HepG2 (cell line): ENCODE measurements around the gene FAM193A. TPM values are rescaled to one million over a fixed set of nuclear protein-coding genes. Genes with fewer than 3 reads are reported as not detected.

Experiments used
- AGO1 ChIP-seq: fragments of 200-400 bp; formaldehyde crosslinking; IDR thresholded peaks from 2 replicates; pipeline ENCODE4 v1.6.1; 2017; ENCODE audit warnings: mild to moderate bottlenecking, low read depth, low read length, moderate library complexity; ENCODE audit not compliant: poor library complexity, severe bottlenecking
- FOXK1 ChIP-seq: sonication (generic); formaldehyde crosslinking; IDR thresholded peaks from 2 replicates; pipeline ENCODE4 v1.4.0; 2020; ENCODE audit warnings: low read depth, missing genetic modification reagents, borderline replicate concordance
- HOXD1 ChIP-seq: sonication (generic); formaldehyde crosslinking; IDR thresholded peaks from 2 replicates; pipeline ENCODE4 v1.5.0; 2020; ENCODE audit warnings: missing genetic modification reagents
- IKZF4 ChIP-seq: sonication (generic); formaldehyde crosslinking; IDR thresholded peaks from 2 replicates; pipeline ENCODE4 v1.5.1; 2020; ENCODE audit warnings: borderline replicate concordance, mild to moderate bottlenecking, low read depth, missing genetic modification reagents; ENCODE audit errors: not compliant biosample characterization
- KDM1A ChIP-seq: IDR thresholded peaks from 2 replicates; pipeline ENCODE4 v1.6.1; 2016; ENCODE audit warnings: missing compliant biosample characterization
- KMT2B ChIP-seq: IDR thresholded peaks from 2 replicates; pipeline ENCODE4 v1.6.1; 2016; ENCODE audit warnings: missing genetic modification reagents, missing compliant biosample characterization
- MBNL3 ChIP-seq: fragments of 250-450 bp; sonication (Bioruptor Pico); conservative IDR thresholded peaks from 2 replicates; pipeline ENCODE4 v1.8.0; 2022; ENCODE audit warnings: mild to moderate bottlenecking, inconsistent platforms
- MXD3 ChIP-seq: IDR thresholded peaks from 2 replicates; pipeline ENCODE4 v1.6.1; 2016; ENCODE audit warnings: mild to moderate bottlenecking, missing biosample characterization, missing genetic modification reagents
- MZF1 ChIP-seq: sonication (generic); formaldehyde crosslinking; IDR thresholded peaks from 2 replicates; pipeline ENCODE4 v1.8.1; 2023; ENCODE audit warnings: mild to moderate bottlenecking, missing genetic modification reagents, borderline replicate concordance
- NONO ChIP-seq, 2 experiments: fragments of 450-650 bp in 1 of 2; sonication (generic) in 1 of 2; formaldehyde crosslinking in 1 of 2; IDR thresholded peaks in 1 of 2; conservative IDR thresholded peaks in 1 of 2; 2 replicates each; pipeline versions ENCODE4 v1.6.1 to v1.8.0; 2017 to 2022; ENCODE audit warnings: mild to moderate bottlenecking in 1 of 2, missing genetic modification reagents in 1 of 2, moderate library complexity in 1 of 2
- PITX1 ChIP-seq: sonication (generic); formaldehyde crosslinking; IDR thresholded peaks from 2 replicates; pipeline ENCODE4 v1.5.1; 2020; ENCODE audit warnings: mild to moderate bottlenecking, missing genetic modification reagents
- SKI ChIP-seq: fragments of 450-650 bp; IDR thresholded peaks from one replicate; pipeline ENCODE4 v1.6.1; 2018; ENCODE audit warnings: mild to moderate bottlenecking; ENCODE audit not compliant: partially characterized antibody
- SOX13 ChIP-seq, 3 experiments: fragments of 450-650 bp in 1 of 3; sonication (generic) in 1 of 3; formaldehyde crosslinking in 1 of 3; IDR thresholded peaks in 2 of 3; conservative IDR thresholded peaks in 1 of 3; 2 replicates each; pipeline versions ENCODE4 v1.5.0 to v1.6.1; 2016 to 2020; ENCODE audit warnings: antibody characterized with exemption in 1 of 3, mild to moderate bottlenecking in 1 of 3, missing compliant biosample characterization in 1 of 3, missing genetic modification reagents in 1 of 3, moderate library complexity in 1 of 3
- TBP ChIP-seq: sonication (generic); formaldehyde crosslinking; IDR thresholded peaks from 2 replicates; pipeline ENCODE4 v1.5.0; 2020; ENCODE audit warnings: missing genetic modification reagents
- TEAD3 ChIP-seq: optimal IDR thresholded peaks from 2 replicates; pipeline ENCODE3; 2016; ENCODE audit warnings: borderline replicate concordance
- ZBTB10 ChIP-seq: sonication (generic); formaldehyde crosslinking; IDR thresholded peaks from 2 replicates; pipeline ENCODE4 v1.4.0; 2020; ENCODE audit warnings: missing genetic modification reagents, borderline replicate concordance
- ZFP82 ChIP-seq: sonication (generic); formaldehyde crosslinking; IDR thresholded peaks from 2 replicates; pipeline ENCODE4 v1.5.1; 2020; ENCODE audit warnings: mild to moderate bottlenecking, missing genetic modification reagents, borderline replicate concordance
- ZMAT5 ChIP-seq: sonication (generic); formaldehyde crosslinking; IDR thresholded peaks from 2 replicates; pipeline ENCODE4 v1.5.0; 2020; ENCODE audit warnings: mild to moderate bottlenecking, low read depth, missing genetic modification reagents, borderline replicate concordance
- ZNF441 ChIP-seq: sonication (generic); formaldehyde crosslinking; IDR thresholded peaks from 2 replicates; pipeline ENCODE4 v1.7.0; 2021; ENCODE audit warnings: missing genetic modification reagents, borderline replicate concordance
- ZNF484 ChIP-seq: sonication (generic); formaldehyde crosslinking; IDR thresholded peaks from 2 replicates; pipeline ENCODE4 v1.5.1; 2020; ENCODE audit warnings: mild to moderate bottlenecking, low read depth, missing genetic modification reagents, borderline replicate concordance
- ZNF556 ChIP-seq: sonication (generic); formaldehyde crosslinking; IDR thresholded peaks from 2 replicates; pipeline ENCODE4 v1.4.0; 2020; ENCODE audit warnings: mild to moderate bottlenecking, missing genetic modification reagents, borderline replicate concordance
- ZNF720 ChIP-seq: sonication (generic); formaldehyde crosslinking; IDR thresholded peaks from 2 replicates; pipeline ENCODE4 v1.4.0; 2020; ENCODE audit warnings: missing genetic modification reagents
- ZNF850 ChIP-seq: sonication (generic); formaldehyde crosslinking; conservative IDR thresholded peaks from 2 replicates; pipeline ENCODE4 v1.9.0; 2021; ENCODE audit warnings: mild to moderate bottlenecking, missing genetic modification reagents
- polyA plus RNA-seq, 8 experiments: library from polyadenylated mRNA; depleted of rRNA in 3 of 8; stranded (reverse) in 7 of 8; unstranded in 1 of 8; fragments of >200 nt; fragmentation: Illumina TruSeq in 4 of 8; extraction: Trizol in 4 of 8; gene quantifications; 2 replicates each; pipeline versions ENCODE4 v1.2.1 to v1.2.3, GENCODE V29; 2011 to 2016; ENCODE audit warnings: low read depth in 4 of 8, missing spikeins in 1 of 8, mixed read lengths in 1 of 8; ENCODE audit not compliant: insufficient read depth in 1 of 8
- total RNA-seq, 5 experiments: library from RNA; depleted of rRNA; stranded (reverse); fragments of >200 nt; fragmentation: Illumina TruSeq; extraction: Trizol; gene quantifications; 2 replicates each; pipeline ENCODE4 v1.2.3, GENCODE V29; 2016; ENCODE audit warnings: low read depth in 1 of 5

FAM193A gene
- total and polyA plus RNA-seq, 2 of the 13 experiments (the other 11 are each of a cell fraction or from before 2014, with no cell fraction given), result 5.7 to 8.7 TPM

- TF ChIP-seq ZNF484 (CRISPR knock-in tag), result no peak
- TF ChIP-seq SOX13 (IDR thresholded peaks at IDR 0.05), result no peak
- peak in 1 of 2 experiments; percentile 25; a peak in 1 of 4 replicates for TF ChIP-seq SOX13 (CRISPR knock-in tag; conservative IDR thresholded peaks at IDR 0.05 in 1 of 2, IDR thresholded peaks at IDR 0.05 in 1 of 2)
- TF ChIP-seq FOXK1 (CRISPR knock-in tag), result no peak
- TF ChIP-seq ZNF556 (CRISPR knock-in tag), result no peak
- TF ChIP-seq MBNL3 (CRISPR knock-in tag), result no peak
- peak; percentile 24 for TF ChIP-seq MXD3 (CRISPR knock-in tag)
- TF ChIP-seq KMT2B, result no peak
- no peak for TF ChIP-seq PITX1
- TF ChIP-seq AGO1, result no peak
- TF ChIP-seq ZNF850, result no peak
- TF ChIP-seq MZF1 (CRISPR knock-in tag), result no peak
- TF ChIP-seq SKI, result peak; percentile 73
- no peak for TF ChIP-seq ZMAT5 (CRISPR knock-in tag)
- TF ChIP-seq HOXD1 (CRISPR knock-in tag), result no peak
- no peak for TF ChIP-seq ZBTB10
- no peak for TF ChIP-seq TBP (CRISPR knock-in tag)
- no peak for TF ChIP-seq ZFP82 (CRISPR knock-in tag)
- no peak for TF ChIP-seq ZNF441 (CRISPR knock-in tag)
- no peak for TF ChIP-seq NONO (IDR thresholded peaks at IDR 0.05)
- TF ChIP-seq NONO (CRISPR knock-in tag; conservative IDR thresholded peaks at IDR 0.05), result peak; percentile 44; the same call in 1 of the 2 replicates
- TF ChIP-seq IKZF4 (CRISPR knock-in tag), result peak; percentile 71
- no peak for TF ChIP-seq TEAD3 (CRISPR knock-in tag)
- 0 out of 2 replicates have a peak, but pooled peaks have one; percentile 45 for TF ChIP-seq KDM1A (CRISPR knock-in tag)
- no peak for TF ChIP-seq ZNF720
Observed at GRCh38 chr4:2755821-2756690, 219.6 kb downstream of the FAM193A start, which contains the start of gene TNIP2 (continued).
